Endodermal cell (in vitro differentiated cells): ENCODE measurements around the gene PPP4C. TPM values are rescaled to one million over a fixed set of nuclear protein-coding genes. Genes with fewer than 3 reads are reported as not detected.

ENCODE experiments used
- DNase-seq: peaks from one replicate; pipeline ENCODE4 v3.0.0-alpha.2; 2017
- H3K27ac ChIP-seq: 2 replicates; pipeline ENCODE4 v1.5.1; 2013; ENCODE audit warnings: mild to moderate bottlenecking, low read depth, low read length, moderate library complexity
- H3K27me3 ChIP-seq: 2 replicates; pipeline ENCODE4 v1.6.1; 2013; ENCODE audit warnings: mild to moderate bottlenecking, low read length, moderate library complexity; ENCODE audit not compliant: insufficient read depth, control insufficient read depth, poor library complexity, severe bottlenecking
- H3K36me3 ChIP-seq: 2 replicates; pipeline ENCODE4 v1.7.0; 2013; ENCODE audit warnings: mild to moderate bottlenecking, low read length, moderate library complexity; ENCODE audit not compliant: control insufficient read depth, insufficient read depth
- H3K4me1 ChIP-seq: one replicate; pipeline ENCODE4 v1.7.0; 2013; ENCODE audit warnings: low read length; ENCODE audit not compliant: control insufficient read depth, insufficient read depth
- H3K4me3 ChIP-seq: 2 replicates; pipeline ENCODE4 v1.5.1; 2013; ENCODE audit warnings: mild to moderate bottlenecking, low read length, moderate library complexity
- H3K9ac ChIP-seq: 2 replicates; pipeline ENCODE4 v1.6.1; 2013; ENCODE audit warnings: mild to moderate bottlenecking, low read length, moderate library complexity; ENCODE audit not compliant: poor library complexity, severe bottlenecking; ENCODE audit errors: extremely low read depth
- H3K9me3 ChIP-seq: 2 replicates; pipeline ENCODE4 v1.6.1; 2013; ENCODE audit warnings: mild to moderate bottlenecking, low read length, moderate library complexity; ENCODE audit not compliant: control insufficient read depth
- H3K27ac Mint-ChIP-seq: 2 replicates; pipeline ENCODE4 v1.8.0; 2020; ENCODE audit warnings: mixed read lengths
- H3K27me3 Mint-ChIP-seq: 2 replicates; pipeline ENCODE4 v1.8.0; 2021; ENCODE audit warnings: mild to moderate bottlenecking, mixed read lengths; ENCODE audit not compliant: insufficient read depth
- H3K36me3 Mint-ChIP-seq: 2 replicates; pipeline ENCODE4 v1.8.0; 2020; ENCODE audit warnings: low read depth, mixed read lengths
- H3K4me1 Mint-ChIP-seq: 2 replicates; pipeline ENCODE4 v1.8.0; 2020; ENCODE audit warnings: mixed read lengths
- H3K4me3 Mint-ChIP-seq: 2 replicates; pipeline ENCODE4 v1.8.0; 2020; ENCODE audit warnings: mild to moderate bottlenecking, moderate library complexity, mixed read lengths
- H3K9me3 Mint-ChIP-seq: 2 replicates; pipeline ENCODE4 v1.8.0; 2020; ENCODE audit warnings: mild to moderate bottlenecking, mixed read lengths
- CTCF ChIP-seq: fragments of 200-600 bp; sonication (generic); conservative IDR thresholded peaks from 2 replicates; pipeline ENCODE4 v1.5.0; 2021; ENCODE audit warnings: antibody characterized with exemption, mild to moderate bottlenecking
- WGBS, 2 experiments: methylation state at CpG; one replicate each; pipeline versions ENCODE4 v1.1.5 to v1.1.7; 2013; ENCODE audit warnings: missing lambda C conversion rate in 2 of 2, mixed read lengths in 1 of 2; ENCODE audit not compliant: insufficient coverage in 1 of 2, insufficient read length in 1 of 2; 5-methylcytosine and 5-hydroxymethylcytosine counted together
- total RNA-seq, 2 donors: library from RNA; stranded (reverse); fragmentation: NEBNext Ultra II Directional in 1 of 2; extraction: Animal tissue kit (Norgen Biotek cat#: 25700) in 1 of 2; gene quantifications; 2 replicates in 1 of 2; 3 replicates in 1 of 2; pipeline ENCODE4 v1.2.1, GENCODE V29; 2021

Gene PPP4C
- total RNA-seq, 2 donors from 2014 or later = 150 to 151 TPM

GRCh38 chr16:30091474-30092372 is 15.9 kb downstream of the PPP4C start, which contains the start of gene TBX6:
Gene TBX6, minus strand, starts transcription at chr16:30091924. Its CDS starts 731 bp downstream, at chr16:30091193.
- H3K27me3 Mint-ChIP-seq = no peaks in the 10 kb centered on the region
- H3K4me3 Mint-ChIP-seq = peak within 1 kb of the TSS; percentile 71
- peaks cover 5% of the 10 kb centered on the region for H3K9me3 Mint-ChIP-seq
- Histone ChIP-seq H3K36me3 (peaks cover 7% of the 10 kb centered on the region), H3K9ac (peak within 1 kb of the TSS; percentile 14), H3K9me3 (peaks cover 4% of the 10 kb centered on the region), H3K27ac (peak within 1 kb of the TSS; percentile 50), H3K4me1 (no peaks in the 10 kb centered on the region), H3K27me3 (no peaks in the 10 kb centered on the region), H3K4me3 (peak within 1 kb of the TSS; percentile 83)
- WGBS, 2 experiments = 5 to 7% methylated on average over 25 to 76 of the region's 76 CpGs
- peaks cover 19% of the 10 kb centered on the region for H3K4me1 Mint-ChIP-seq
- H3K27ac Mint-ChIP-seq = peak within 1 kb of the TSS; percentile 90
- peak; percentile 69 for TF ChIP-seq CTCF
- peak; percentile 98 for DNase-seq
- H3K36me3 Mint-ChIP-seq = peaks cover 21% of the 10 kb centered on the region

GRCh38 chr16:30092373-30093010 is 16.7 kb downstream of the PPP4C start:
- H3K4me3 Mint-ChIP-seq = peak overlapping the region; percentile 71
- peaks cover 13% of the 10 kb centered on the region for H3K9me3 Mint-ChIP-seq
- peak overlapping the region; percentile 83 for H3K4me3 ChIP-seq
- H3K27me3 Mint-ChIP-seq = no peaks in the 10 kb centered on the region
- H3K9me3 ChIP-seq = peaks cover 12% of the 10 kb centered on the region
- H3K36me3 Mint-ChIP-seq = peaks cover 17% of the 10 kb centered on the region
- DNase-seq = peak; percentile 95
- no peaks in the 10 kb centered on the region for H3K36me3 ChIP-seq
- H3K27ac ChIP-seq = peak overlapping the region; percentile 50
- H3K9ac ChIP-seq = peak overlapping the region; percentile 14
- WGBS, 2 experiments = 26 to 32% methylated on average over 11 to 22 of the region's 22 CpGs
- peak; percentile 89 for TF ChIP-seq CTCF
- H3K4me1 ChIP-seq = no peaks in the 10 kb centered on the region
- H3K4me1 Mint-ChIP-seq = peaks cover 19% of the 10 kb centered on the region
- H3K27me3 ChIP-seq = no peaks in the 10 kb centered on the region
- peak overlapping the region; percentile 73 for H3K27ac Mint-ChIP-seq

- Histone ChIP-seq H3K27ac (no peak overlapping the region), H3K36me3 (no peaks in the 10 kb centered on the region), H3K27me3 (no peaks in the 10 kb centered on the region), H3K4me3 (no peak overlapping the region), H3K9ac (no peak overlapping the region), H3K9me3 (peaks cover 25% of the 10 kb centered on the region), H3K4me1 (no peaks in the 10 kb centered on the region)
- H3K4me3 Mint-ChIP-seq = peak overlapping the region; percentile 68
- no peak for TF ChIP-seq CTCF
- no peaks in the 10 kb centered on the region for H3K27me3 Mint-ChIP-seq
- peaks cover 26% of the 10 kb centered on the region for H3K36me3 Mint-ChIP-seq
- H3K9me3 Mint-ChIP-seq = peaks cover 29% of the 10 kb centered on the region
- H3K4me1 Mint-ChIP-seq = peaks cover 19% of the 10 kb centered on the region
- DNase-seq = no peak
- peak overlapping the region; percentile 72 for H3K27ac Mint-ChIP-seq
- 89 to 91% methylated on average over 8 to 11 of the region's 11 CpGs for WGBS, 2 experiments
Measured at GRCh38 chr16:30094541-30095165, 18.9 kb downstream of the PPP4C start.
